DND-41 (cell line): ENCODE data around the gene NXPE3.

Experiments
- EZH2 ChIP-seq: IDR thresholded peaks from 3 replicates; pipeline ENCODE4 v1.6.1; 2012; ENCODE audit warnings: borderline replicate concordance, low read depth, mild to moderate bottlenecking, moderate library complexity, low read length, inconsistent platforms; ENCODE audit not compliant: severe bottlenecking
- TF ChIP-seq, protein P1 (sequence below): IDR thresholded peaks from 2 replicates; pipeline ENCODE4 v1.5.1; 2012; ENCODE audit warnings: borderline replicate concordance, low read length, moderate library complexity, mild to moderate bottlenecking; ENCODE audit not compliant: poor library complexity, severe bottlenecking; ENCODE audit errors: extremely low read depth

- TF ChIP-seq, protein P1, sequence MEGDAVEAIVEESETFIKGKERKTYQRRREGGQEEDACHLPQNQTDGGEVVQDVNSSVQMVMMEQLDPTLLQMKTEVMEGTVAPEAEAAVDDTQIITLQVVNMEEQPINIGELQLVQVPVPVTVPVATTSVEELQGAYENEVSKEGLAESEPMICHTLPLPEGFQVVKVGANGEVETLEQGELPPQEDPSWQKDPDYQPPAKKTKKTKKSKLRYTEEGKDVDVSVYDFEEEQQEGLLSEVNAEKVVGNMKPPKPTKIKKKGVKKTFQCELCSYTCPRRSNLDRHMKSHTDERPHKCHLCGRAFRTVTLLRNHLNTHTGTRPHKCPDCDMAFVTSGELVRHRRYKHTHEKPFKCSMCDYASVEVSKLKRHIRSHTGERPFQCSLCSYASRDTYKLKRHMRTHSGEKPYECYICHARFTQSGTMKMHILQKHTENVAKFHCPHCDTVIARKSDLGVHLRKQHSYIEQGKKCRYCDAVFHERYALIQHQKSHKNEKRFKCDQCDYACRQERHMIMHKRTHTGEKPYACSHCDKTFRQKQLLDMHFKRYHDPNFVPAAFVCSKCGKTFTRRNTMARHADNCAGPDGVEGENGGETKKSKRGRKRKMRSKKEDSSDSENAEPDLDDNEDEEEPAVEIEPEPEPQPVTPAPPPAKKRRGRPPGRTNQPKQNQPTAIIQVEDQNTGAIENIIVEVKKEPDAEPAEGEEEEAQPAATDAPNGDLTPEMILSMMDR = no peak
- TF ChIP-seq EZH2 = no peak
Measured at GRCh38 chr3:101857301-101857741, 78.3 kb downstream of the NXPE3 start.
